Stimulated activated CD8-positive, alpha-beta memory T cell treated with anti-CD3 and anti-CD28 coated beads, Interleukin-4, amount 100 ng/mL, for 1 hour (primary cell): ENCODE measurements around the gene GAL3ST1.
"Not testable (repeated sequence)": the region's sequence is repeated elsewhere in the genome, so short reads cannot be mapped to it uniquely, and the experiment has no call there.

ENCODE experiments used
- DNase-seq, 2 donors: peaks; one replicate each; pipeline ENCODE4 v3.0.0-alpha.2; 2020; ENCODE audit warnings: low read depth in 2 of 2, low spot score in 1 of 2

GAL3ST1 gene, protein sequence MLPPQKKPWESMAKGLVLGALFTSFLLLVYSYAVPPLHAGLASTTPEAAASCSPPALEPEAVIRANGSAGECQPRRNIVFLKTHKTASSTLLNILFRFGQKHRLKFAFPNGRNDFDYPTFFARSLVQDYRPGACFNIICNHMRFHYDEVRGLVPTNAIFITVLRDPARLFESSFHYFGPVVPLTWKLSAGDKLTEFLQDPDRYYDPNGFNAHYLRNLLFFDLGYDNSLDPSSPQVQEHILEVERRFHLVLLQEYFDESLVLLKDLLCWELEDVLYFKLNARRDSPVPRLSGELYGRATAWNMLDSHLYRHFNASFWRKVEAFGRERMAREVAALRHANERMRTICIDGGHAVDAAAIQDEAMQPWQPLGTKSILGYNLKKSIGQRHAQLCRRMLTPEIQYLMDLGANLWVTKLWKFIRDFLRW

DNA sequence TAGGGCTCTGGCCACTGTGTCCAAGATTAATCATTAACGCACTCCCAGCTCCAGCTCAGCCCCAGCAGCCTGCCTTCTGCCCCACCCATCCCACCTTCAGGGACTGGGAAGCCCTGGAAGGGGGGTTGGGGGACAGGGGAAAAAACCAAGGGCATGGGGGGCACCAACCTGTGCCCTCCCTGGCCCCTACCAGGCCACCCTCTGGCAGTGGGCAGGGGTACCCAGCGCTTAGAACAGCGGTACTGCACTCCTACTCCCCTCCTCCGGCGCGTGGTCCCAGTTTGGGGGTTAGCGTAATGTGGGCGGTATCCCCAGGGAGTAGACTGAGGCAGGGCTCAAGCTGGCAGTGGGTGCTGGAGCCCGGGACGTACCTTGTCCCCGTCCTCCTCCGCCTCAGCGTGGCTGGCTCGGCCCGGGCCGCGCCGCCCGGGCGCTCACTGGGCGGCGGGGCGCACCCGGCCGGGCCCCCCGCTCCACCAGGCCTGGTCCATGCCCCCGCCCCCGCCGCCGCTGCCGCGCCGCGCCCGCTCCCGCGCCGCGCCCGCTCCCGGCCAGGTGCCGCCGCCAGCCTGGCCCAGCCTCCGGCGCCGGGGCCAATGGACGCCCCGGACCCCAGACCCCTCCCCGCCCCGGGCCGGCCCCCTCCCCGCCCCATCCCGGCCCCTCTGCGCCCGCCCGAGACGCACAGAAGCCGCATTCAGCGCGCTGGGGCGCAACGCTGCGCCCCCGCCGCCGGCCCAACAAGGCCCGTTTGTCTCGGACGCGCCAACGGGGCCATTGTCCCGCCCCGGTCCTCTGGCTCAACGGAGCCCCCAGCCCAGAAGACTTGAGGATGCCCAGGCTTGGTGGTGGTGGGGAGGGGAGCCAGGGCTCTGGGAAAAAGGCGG lies at the start of gene GAL3ST1:
Gene GAL3ST1, minus strand, starts transcription at position 571 of the 887 bp plus-strand sequence. CDS start 17,273 bp downstream, outside the sequence.
- DNase-seq = no peak

DNA sequence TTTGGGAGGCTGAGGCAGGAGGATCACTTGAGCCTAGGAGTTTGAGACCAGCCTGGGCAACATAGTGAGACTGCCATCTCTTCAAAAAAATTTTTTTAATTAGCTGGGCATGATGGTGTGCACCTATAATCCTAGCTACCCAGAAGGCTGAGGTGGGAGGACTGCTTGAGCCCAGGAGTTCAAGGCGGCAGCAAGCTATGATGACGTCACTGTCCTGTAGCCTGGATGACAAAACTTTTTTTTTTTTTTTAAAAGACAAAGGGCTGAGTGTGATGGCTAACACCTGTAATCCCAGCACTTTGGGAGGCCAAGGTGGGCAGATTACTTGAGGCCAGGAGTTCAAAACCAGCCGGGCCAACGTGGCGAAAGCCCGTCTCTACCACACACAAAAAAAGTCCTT lies 45.4 kb upstream of the GAL3ST1 start:
- not testable (repeated sequence) for DNase-seq

DNA sequence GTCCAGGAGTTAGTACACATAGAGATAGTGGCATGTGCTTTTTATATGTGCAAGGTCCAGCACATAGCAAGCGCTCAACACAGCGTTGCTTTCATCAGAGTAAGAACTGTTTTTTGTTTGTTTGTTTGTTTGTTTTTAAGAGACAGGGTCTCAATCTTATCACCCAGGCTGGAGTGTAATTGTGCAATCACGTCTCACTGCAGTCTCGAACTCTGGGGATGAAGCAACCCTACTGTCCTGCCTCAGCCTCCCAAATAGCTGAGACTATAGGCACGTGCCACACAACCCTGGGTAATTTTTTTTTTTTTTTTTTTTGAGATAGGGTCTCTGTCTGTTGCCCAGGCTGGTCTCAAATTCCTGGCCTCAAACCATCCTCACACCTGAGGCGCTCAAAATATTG lies 43.4 kb upstream of the GAL3ST1 start:
- DNase-seq = no peak

DNA sequence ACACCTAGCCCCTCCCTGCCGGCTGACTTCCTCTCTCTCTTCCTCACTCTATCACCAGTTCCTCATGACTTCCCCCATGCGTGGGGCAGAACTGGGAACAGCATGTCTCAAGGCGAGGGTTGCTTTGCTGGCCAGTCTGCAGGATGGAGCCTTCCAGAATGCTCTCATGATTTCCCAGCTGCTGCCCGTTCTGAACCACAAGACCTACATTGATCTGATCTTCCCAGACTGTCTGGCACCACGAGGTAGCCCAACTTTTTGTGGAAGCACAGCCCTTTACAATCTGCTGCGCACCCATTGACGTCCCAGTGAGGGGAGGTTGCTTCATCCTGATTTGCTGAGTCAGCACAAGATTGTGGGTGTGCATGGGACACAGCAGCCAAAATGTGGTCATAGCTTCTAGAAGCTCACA lies 41.1 kb upstream of the GAL3ST1 start:
- DNase-seq = no peak

DNA sequence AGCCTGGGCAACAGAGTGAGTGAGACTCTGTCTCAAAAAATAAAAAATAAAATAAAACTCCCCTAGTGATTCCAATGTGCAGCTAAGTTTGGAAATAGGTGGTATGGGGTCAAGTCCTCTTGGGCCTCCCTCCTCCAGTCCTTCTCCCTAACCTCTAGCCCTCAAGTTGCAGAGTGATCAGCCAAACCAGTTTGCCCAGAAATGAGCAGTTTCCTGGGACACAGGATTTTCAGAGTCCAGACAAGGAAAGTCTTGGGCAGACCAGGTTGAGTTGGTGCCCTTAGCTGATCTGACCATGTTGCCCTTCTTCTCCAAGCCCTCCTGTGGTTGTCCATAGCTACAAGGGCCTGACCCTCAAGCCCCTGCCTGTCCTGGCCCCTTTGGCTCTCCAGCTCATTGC lies 40.4 kb upstream of the GAL3ST1 start:
- DNase-seq = no peak

DNA sequence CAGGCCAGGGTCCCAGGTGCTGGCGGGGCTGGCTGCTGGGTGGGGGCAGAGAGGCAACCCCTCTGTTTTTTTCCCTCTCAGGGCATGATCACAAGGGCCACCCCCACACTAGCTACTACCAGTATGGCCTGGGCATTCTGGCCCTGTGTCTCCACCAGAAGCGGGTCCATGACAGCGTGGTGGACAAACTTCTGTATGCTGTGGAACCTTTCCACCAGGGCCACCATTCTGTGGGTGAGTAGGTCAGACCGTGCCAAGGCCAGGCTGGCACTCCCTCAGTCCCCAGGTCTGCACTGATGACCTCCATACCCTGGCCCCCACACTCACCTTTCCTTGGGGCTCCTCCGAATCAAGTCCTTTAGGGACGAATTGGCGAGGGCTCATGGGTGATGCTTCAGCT lies 39.8 kb upstream of the GAL3ST1 start:
- no peak for DNase-seq

DNA sequence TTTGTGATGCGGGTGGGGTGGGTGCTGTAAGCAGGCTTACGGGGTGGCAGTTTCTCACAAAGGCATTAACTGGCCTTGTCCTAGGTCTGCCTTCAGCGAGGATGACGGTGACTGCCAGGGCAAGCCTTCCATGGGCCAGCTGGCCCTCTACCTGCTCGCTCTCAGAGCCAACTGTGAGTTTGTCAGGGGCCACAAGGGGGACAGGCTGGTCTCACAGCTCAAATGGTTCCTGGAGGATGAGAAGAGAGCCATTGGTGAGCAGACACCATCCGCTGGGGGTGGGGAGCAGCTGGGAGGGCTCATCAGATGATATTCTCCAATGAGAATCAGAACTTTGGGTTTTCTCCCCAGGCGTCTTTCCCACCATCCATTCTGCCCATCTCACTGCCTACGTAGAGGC lies 38.3 kb upstream of the GAL3ST1 start:
- DNase-seq = no peak

DNA sequence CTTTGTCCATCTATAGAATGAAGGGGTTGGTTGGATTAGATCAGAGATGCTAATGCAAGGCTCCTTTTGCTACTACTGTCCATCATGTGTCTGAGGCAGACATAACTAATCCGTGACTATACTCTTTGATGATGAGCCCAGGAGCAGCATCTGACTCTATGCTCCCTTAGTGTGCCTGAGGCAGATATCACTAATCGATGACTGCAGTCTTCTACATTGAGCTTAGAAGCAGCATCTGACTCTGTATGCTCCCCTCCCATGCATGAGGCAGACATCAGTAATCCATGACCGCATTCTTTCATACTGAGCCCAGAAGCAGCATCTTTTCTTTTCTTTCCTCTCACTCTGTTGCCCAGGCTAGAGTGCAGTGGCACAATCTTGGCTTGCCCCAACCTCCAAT lies 36.7 kb upstream of the GAL3ST1 start:
- DNase-seq = no peak

DNA sequence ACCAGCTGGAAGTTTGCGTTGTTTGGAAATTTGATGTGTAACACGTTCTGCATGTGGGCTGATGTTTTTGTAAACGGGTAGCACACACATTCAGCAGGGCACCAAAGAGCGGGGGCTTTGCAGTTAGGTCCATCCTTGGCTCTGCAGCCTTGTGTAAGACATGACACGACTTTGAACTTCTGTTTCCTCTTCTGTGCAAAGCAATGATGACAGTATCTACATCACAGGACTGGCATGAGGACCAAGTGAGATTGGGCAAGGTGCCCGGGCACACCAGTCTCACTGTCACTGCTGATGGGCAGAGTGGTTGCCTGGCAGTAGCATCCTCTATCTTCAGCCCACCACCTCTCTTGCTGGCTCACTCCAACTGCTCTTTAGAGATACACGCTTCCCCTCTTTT lies 35.8 kb upstream of the GAL3ST1 start:
- no peak for DNase-seq

DNA sequence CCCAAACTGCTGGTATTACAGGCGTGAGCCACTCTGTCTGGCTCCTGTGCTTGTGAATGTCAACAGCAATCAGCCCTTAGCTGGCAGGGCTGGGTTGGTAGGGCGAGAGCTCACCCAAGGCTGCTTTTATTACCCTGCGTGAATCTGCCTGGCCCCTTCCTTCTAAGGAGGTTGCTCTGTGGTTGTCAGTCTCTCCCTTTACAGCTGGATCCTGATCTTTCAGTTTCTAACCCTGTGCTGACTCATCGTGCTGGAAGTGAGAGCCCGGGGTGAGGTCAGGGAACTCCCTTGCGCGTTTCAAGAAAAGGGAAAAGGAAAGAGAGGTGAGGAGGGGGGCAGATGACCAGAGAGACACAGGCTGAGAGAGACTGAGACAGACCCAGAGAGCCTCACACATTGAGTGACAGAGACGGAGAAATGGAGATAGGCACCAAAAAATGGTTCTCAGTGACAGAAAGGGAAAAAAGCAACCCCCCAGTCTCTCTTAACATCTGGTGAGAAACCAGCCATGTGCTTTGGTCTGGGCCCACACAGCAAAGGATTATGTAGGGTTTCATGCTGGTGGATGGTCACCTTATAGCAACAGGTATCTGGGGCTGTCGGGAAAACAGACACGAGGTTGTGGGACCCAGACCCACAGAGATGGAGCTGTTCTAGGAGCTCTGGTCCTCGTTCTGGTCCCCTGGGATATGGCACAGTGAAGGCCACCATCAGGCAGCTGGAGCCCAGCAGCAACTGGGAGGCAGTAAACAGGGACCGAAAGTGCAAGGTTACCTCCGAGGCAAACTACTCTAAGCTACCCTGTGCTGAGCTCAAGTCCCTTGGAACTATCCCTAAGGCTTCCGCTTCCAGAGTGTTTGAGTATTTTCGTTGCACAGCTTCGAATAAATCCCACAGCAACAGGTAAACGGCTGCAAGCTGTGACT lies 35.1 kb upstream of the GAL3ST1 start:
- DNase-seq = no peak

DNA sequence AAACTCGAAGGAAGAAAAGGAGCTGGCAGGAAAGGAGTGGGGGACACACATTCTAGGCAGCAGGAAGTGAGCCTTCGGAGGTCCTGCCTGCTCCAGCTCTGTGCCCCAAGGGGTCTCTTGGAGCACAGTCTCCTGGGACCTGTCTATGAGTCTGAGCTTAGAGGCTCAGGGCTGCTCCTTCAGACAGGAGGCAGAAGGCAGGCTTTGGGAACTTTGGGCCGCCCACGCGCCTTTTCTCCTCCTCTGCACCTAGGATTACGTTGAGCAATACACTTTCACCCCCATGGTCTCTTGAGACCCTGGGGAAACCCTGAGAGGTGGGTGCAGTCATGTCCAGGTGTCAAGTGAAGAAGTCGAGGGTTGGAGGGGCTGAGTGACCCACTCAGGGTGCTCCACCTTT lies 33.5 kb upstream of the GAL3ST1 start:
- no peak for DNase-seq

DNA sequence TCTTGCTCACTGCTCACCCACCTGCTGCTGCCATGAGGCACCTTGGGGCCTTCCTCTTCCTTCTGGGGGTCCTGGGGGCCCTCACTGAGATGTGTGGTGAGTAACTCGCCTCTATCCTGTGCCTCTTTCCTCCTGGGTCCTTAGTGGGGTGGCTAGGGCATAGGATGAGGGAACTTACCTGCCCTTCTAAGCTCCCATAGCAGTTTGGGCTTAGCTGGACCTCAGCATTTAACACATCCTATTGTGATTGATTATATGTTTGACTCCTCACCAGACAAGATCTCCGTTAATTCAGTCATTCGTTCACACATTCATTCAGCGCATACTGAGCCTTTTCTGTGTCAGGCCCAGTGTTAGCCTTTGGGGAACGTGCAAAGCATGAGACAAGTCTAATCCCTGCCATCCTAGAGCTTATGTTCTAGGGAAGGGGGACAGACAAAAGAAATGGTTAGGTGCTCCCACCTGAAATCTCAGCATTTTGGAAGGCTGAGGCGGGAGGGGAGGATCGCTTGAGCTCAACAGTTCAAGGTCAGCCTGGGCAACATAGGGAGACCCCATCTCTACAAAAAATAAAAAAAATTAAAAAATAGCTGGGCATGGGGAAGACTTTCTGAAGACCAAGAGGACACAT lies 33.0 kb upstream of the GAL3ST1 start:
- DNase-seq = no peak

DNA sequence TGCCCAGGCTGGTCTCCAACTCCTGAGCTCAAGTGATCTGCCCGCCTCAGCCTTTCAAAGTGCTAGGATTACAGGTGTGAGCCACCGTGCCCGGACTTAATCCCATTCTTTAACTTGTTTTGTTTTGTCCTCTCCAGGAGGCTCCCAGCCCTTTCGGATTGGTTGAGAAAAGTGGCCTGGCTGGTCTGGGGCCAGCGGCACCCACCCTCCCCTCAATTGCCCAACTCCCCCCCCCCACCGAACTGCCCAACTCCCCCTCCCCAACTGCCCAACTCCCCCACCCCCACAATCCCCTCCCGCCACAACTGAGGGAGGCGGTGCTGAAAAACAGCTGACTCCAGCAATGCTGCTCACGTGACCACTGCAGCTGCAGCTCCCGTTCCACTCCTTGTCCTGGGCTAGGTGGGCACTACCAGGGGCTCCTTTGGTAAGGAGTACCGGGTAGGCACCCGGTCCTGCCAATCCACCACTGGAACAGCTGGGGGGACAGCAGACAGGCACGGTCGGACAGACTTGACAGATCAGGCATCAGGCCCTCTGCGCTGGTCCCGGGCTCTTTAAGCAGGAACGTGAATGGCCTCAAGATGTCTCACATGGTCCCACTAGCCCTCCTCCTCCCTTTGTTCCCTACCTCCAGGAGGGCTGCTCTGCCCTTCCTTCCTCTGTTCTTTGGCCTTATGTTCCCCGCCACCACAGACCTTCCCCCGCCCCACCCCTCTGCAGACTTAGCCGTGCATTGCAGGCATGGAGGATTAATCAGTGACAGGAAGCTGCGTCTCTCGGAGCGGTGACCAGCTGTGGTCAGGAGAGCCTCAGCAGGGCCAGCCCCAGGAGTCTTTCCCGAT lies 32.2 kb upstream of the GAL3ST1 start, which contains the start of gene TCN2:
Gene TCN2, plus strand, starts transcription at position 720 of the 845 bp plus-strand sequence. CDS start 158 bp downstream, outside the sequence.
- no peak for DNase-seq

DNA sequence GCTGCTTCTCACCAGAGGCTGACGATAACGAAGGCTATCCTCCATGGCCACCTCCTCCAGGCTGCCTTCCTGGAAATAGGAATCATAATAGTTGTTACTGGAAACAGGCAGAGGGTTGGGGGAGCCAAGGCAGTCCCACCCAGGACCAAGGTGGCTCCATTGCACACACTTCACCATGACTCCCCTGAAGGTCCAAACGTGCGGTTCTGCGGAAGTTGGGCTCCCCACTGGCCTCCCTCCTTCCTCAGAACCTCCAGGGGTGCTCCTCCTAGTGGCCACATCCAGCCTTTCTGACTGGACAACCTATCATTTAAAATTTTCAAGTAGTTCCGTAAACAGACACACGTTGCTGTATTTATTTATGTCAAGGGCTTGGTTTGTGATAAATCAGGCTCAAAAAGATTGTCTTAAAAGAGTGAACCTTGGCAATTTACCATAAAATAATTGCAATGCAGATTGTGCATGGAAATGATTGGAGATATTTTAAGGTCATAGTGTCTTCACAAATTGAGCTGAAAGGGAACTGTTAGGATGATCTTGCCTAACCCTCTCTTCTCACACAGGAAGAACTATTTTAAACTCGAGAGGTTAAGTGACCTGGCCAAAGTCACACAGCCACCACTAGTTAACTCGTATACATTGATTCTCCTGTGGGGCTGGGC lies 31.1 kb upstream of the GAL3ST1 start:
- DNase-seq = no peak

DNA sequence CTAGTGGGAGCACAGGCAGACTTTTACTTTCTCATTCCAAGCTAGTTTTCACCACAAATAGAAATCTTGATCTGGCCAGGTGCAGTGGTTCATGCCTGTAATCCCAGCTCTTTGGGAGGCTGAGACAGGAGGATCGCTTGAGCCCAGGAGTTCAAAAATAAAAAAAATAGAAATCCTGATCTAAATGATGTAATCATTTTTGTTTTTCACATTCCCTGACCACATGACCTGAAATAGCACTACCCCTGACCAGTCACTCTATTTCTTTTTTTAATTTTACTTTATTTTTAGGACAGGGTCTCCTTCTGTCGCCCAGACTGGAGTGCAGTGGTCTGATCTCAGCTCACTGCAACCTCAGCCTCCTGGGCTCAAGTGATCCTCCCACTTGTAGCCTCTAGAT lies 30.3 kb upstream of the GAL3ST1 start:
- no peak for DNase-seq

DNA sequence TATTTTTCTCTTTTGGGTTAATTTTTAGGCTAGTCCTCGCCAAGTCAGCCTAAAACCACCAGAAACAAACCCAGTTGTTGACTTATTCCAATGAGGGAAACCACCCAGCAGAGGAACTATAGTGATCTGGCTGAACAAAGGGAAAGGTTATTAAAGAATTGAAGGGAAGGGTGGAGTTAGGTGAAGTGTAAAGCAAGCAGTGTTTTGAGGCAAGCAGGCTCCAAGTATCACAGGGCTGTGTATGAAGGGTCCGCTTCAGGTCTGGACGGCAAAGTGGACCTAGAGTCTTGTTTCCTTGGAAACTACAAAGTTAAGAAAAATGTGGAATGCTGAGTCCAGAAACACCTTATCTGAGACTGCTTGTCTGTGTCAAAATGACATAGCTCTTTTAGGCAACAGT lies 29.3 kb upstream of the GAL3ST1 start:
- no peak for DNase-seq

DNA sequence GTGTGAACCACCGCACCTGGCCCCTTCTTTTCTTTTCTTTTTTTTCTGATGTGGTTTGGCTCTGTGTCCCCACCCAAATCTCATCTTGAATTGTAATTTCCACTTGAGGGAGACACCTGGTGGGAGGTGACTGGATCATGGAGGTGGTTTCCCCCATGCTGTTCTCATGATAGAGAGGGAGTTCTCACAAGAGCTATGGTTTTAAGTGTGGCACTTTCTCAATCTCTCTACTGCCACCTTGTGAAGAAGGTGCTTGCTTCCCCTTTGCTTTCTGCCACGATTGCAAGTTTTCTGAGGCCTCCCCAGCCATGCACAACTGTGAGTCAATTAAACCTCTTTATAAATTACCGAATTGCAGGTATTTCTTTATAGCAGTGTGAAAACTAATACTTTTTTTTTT lies 27.6 kb upstream of the GAL3ST1 start:
- DNase-seq = no peak

DNA sequence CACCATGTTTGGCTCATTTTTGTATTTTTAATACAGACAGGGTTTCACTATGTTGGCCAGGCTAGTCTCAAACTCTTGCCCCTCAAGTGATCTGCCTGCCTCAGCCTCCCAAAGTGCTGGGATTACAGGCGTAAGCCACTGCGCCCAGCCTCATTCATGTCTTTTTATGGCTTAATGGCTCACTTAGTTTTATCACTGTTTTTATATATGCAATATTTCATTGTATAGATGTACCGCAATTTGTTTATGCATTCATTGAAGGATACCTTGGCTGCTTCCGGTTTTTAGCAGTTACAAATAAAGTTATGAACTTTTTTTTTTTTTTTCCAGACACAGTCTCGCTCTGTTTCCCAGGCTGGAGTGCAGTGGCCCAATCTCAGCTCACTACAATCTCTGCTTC lies 27.0 kb upstream of the GAL3ST1 start:
- DNase-seq = no peak

DNA sequence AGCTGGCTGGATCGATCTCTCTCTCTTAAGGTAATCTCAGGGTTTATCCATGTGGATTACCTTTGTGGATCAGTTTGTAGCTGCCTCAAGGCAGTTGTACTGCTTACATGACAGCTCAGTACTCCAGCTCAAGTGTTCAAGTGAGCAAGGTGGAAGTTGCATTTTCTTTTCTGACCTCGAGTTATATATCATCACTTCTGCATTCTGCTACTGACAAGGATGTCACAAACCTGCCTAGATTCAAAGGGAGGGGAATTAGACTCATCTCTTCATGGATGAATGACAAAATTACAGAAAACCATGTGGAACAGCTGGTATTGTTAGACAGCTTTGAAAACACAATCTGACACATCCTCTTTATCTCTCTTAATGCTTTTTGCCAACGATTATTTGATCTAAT lies 26.5 kb upstream of the GAL3ST1 start:
- DNase-seq = no peak
